Testis (tissue), 2 donors: ENCODE data around the gene S1PR1.

ENCODE experiments used
- POLR2A ChIP-seq: fragments of 450-650 bp; IDR thresholded peaks from one replicate; pipeline ENCODE4 v1.6.1; 2017; ENCODE audit warnings: antibody characterized with exemption, mild to moderate bottlenecking, moderate library complexity
- TF ChIP-seq, protein P1 (sequence below), 3 experiments: fragments of 450-650 bp in 2 of 3; fragments of 200-600 bp in 1 of 3; sonication (generic) in 1 of 3; IDR thresholded peaks; one replicate each; pipeline ENCODE4 v1.5.1; 2016 to 2019; ENCODE audit warnings: antibody characterized with exemption in 3 of 3, mild to moderate bottlenecking in 2 of 3, moderate library complexity in 1 of 3

DNA sequence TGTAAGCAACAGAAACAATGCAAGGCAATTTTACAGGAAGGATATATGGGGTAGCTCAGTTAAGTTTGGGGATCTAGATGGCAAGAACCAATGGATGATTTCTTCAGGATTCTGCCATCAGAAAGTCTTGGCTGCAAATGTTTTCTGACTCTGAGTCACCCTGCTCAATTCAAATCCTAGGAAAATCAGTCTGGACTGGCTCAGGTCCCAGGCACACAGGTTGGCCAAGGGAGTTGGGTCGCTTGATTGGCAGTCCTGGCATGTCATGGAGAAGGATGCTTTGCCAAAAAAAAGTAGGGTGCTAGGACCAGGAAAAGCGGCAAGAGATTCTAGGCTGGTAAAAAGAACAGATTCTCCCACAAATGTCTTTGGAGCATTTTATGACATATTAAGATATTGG, 28.9 kb upstream of the S1PR1 start:
- TF ChIP-seq, protein P1, sequence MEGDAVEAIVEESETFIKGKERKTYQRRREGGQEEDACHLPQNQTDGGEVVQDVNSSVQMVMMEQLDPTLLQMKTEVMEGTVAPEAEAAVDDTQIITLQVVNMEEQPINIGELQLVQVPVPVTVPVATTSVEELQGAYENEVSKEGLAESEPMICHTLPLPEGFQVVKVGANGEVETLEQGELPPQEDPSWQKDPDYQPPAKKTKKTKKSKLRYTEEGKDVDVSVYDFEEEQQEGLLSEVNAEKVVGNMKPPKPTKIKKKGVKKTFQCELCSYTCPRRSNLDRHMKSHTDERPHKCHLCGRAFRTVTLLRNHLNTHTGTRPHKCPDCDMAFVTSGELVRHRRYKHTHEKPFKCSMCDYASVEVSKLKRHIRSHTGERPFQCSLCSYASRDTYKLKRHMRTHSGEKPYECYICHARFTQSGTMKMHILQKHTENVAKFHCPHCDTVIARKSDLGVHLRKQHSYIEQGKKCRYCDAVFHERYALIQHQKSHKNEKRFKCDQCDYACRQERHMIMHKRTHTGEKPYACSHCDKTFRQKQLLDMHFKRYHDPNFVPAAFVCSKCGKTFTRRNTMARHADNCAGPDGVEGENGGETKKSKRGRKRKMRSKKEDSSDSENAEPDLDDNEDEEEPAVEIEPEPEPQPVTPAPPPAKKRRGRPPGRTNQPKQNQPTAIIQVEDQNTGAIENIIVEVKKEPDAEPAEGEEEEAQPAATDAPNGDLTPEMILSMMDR (IDR thresholded peaks at IDR 0.05): no peak
- no peak for TF ChIP-seq POLR2A
